ENCODE measurements around the gene SEMA4C.

Gene SEMA4C

DNA sequence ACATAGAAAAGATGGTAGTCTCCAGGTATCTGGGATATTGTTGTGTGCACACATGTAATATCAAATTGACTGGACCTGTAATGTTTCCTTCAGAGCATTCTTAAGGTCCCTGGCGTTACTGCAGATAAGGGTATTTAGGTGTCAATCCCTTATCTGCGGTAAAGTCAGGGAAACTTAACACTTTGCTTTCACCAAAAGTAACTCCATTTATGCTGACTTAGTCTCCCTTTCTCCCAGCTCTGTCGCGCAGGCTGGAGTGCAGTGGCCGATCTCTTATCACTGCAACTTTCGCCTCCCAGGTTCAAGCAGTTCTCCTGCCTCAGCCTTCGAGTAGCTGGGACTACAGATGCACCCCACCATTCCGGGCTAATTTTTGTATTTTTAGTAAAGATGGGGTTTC, 52.0 kb downstream of the SEMA4C start:
- Mint-ChIP-seq H3K4me3 (peak overlapping the region; percentile 82 to 86), H3K36me3 (ENCODE audit: insufficient read depth) (peaks cover 27% of the 10 kb centered on the region), H3K27me3 (no peaks in the 10 kb centered on the region), H3K4me1 (ENCODE audit: low read depth in 2 of 2) (peaks cover 54% of the 10 kb centered on the region in 2 donors), H3K27ac (peak overlapping the region; percentile 53 to 78), H3K9me3 (no peaks in the 10 kb centered on the region)
- ATAC-seq (replicated peaks), result no peak
- no peak for DNase-seq

GRCh38 chr2:96816836-96817702, 52.8 kb downstream of the SEMA4C start:
- ATAC-seq (replicated peaks) (no peak), DNase-seq (no peak)
- H3K27ac Mint-ChIP-seq, result peak overlapping the region; percentile 53 to 78
- peak overlapping the region; percentile 82 to 86 for H3K4me3 Mint-ChIP-seq
- no peaks in the 10 kb centered on the region for H3K9me3 Mint-ChIP-seq
- H3K4me1 Mint-ChIP-seq (ENCODE audit: low read depth in 2 of 2), result peaks cover 58 to 59% of the 10 kb centered on the region in 2 donors
- no peaks in the 10 kb centered on the region for H3K27me3 Mint-ChIP-seq
- peaks cover 23% of the 10 kb centered on the region for H3K36me3 Mint-ChIP-seq (ENCODE audit: insufficient read depth)

DNA sequence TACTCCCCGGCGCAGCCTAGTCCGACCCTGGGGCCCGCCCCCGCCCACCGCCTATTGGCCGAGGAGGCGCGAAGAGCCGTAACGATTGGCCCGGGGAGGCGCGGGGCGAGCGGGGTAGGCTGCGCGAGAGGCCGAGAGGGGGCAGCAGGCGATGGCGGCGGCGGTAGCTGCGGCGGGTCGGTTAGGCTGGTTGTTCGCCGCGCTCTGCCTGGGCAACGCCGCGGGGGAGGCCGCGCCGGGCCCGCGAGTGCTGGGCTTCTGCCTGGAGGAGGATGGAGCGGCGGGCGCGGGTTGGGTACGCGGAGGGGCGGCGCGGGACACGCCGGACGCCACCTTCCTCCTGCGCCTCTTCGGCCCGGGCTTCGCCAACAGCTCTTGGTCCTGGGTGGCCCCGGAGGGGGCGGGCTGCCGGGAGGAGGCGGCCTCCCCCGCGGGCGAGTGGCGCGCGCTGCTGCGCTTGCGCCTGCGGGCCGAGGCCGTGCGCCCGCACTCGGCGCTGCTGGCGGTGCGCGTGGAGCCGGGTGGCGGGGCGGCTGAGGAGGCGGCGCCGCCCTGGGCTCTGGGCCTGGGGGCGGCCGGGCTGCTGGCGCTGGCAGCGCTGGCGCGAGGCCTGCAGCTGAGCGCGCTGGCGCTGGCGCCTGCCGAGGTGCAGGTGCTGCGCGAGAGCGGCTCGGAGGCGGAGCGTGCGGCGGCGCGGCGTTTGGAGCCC, 53.6 kb downstream of the SEMA4C start, which contains the start of gene CNNM3:
Gene CNNM3 (plus strand): TSS at position 142 of the 709 bp plus-strand sequence. CDS start 10 bp downstream, at position 152.
- peak; percentile 86 for ATAC-seq (replicated peaks)
- Mint-ChIP-seq H3K36me3 (ENCODE audit: insufficient read depth) (peaks cover 20% of the 10 kb centered on the region), H3K27ac (peak within 1 kb of the TSS; percentile 75 to 94), H3K4me1 (ENCODE audit: low read depth in 2 of 2) (peaks cover 54 to 62% of the 10 kb centered on the region in 2 donors), H3K27me3 (no peaks in the 10 kb centered on the region), H3K9me3 (no peaks in the 10 kb centered on the region), H3K4me3 (peak within 1 kb of the TSS; percentile 86 to 87)
- peak; percentile 93 to 96 (median 95) for DNase-seq

DNA sequence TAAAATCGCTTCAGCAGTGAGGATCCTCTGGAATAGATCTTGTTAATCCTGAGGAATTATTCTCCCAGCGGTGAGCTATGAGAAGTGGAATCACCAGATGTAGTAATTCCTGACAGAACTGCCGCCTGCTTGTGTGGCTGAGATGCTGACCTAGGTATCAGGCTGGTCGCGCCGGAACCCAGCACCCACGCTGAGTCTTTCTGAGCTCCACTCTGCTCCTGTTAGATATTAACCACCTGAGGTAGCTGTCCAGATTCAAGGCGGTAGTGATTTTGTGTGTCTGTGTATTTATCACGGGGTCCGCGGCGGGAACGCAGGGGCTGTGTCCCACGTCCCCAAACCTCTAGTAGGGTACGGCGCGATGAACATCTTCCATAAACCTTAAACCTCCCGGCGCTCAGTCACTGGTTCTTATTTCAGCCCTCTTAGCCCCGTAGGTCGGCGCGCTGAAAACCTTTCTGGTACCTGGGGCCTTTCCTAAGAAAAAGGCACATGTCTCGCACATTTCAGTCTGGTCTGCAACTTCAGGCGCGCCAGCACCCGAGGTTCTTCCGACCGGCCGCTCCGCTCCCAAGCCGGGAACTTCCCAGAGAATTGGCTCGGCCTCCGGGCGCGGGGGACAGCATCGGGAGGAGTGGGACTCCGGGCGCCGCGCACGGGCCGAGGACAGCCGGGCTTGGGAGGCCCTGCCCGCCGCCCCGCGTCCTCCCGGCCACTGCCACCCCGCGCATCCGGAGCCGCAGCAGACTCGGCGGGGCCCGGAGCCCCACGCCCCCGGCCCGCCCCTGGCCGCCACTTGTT, 54.4 kb downstream of the SEMA4C start:
- Mint-ChIP-seq H3K36me3 (ENCODE audit: insufficient read depth) (peaks cover 20% of the 10 kb centered on the region), H3K27ac (peak overlapping the region; percentile 75 to 94), H3K4me3 (peak overlapping the region; percentile 86 to 87), H3K9me3 (no peaks in the 10 kb centered on the region), H3K4me1 (ENCODE audit: low read depth in 2 of 2) (peaks cover 54 to 60% of the 10 kb centered on the region in 2 donors), H3K27me3 (no peaks in the 10 kb centered on the region)
- ATAC-seq (replicated peaks), result peak; percentile 8
- DNase-seq, result peak in 1 of 3 experiments; percentile 25

DNA sequence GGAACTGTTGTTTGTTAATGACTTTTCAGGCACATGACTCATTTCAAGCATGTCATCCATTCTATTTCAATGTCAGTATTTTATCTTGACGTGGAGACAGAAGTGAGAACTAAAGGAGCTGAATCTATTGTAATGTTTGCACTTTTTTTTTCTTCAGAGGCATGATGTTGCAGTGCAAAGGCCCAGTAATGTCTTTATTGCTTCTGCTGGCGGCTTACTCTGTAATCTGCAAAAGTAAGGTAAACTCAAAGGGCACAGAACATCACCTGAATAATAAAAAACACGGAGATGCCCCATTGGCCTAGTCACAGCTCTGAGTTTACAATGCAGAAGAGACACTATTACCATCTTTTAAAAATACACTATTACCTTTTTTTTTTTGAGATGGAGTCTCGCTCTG, 56.2 kb downstream of the SEMA4C start:
- H3K9me3 Mint-ChIP-seq, result no peaks in the 10 kb centered on the region
- peaks cover 19% of the 10 kb centered on the region for H3K36me3 Mint-ChIP-seq (ENCODE audit: insufficient read depth)
- H3K4me3 Mint-ChIP-seq, result no peak overlapping the region
- H3K27me3 Mint-ChIP-seq, result no peaks in the 10 kb centered on the region
- no peak overlapping the region for H3K27ac Mint-ChIP-seq
- ATAC-seq (replicated peaks) (no peak), DNase-seq (no peak)
- H3K4me1 Mint-ChIP-seq (ENCODE audit: low read depth in 2 of 2), result peaks cover 40 to 45% of the 10 kb centered on the region in 2 donors

DNA sequence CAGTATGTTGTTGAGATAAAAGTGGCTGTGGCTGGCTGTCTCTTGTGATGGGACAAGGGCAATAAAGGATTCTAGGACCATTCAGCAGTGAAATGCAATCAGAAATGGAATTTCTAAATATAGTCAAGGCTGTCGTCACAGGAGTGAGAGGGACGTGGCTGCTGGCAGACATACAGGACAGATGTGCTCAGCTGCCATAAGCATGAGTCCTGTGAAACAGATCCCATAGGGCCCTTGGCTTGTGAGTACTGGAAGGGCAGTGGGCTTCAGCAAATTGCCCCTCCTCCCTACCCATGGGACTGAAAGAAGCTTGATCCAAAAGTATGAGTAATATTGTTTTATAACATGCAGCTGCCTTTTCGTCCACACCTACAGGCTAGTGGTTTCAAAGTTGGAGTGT, 58.0 kb downstream of the SEMA4C start:
- Mint-ChIP-seq H3K4me3 (no peak overlapping the region), H3K9me3 (no peaks in the 10 kb centered on the region), H3K4me1 (ENCODE audit: low read depth in 2 of 2) (peaks cover 34 to 37% of the 10 kb centered on the region in 2 donors), H3K27me3 (no peaks in the 10 kb centered on the region), H3K27ac (peak overlapping the region in 1 of 2 donors; percentile 44), H3K36me3 (ENCODE audit: insufficient read depth) (peaks cover 12% of the 10 kb centered on the region)
- DNase-seq (no peak), ATAC-seq (replicated peaks) (no peak)

DNA sequence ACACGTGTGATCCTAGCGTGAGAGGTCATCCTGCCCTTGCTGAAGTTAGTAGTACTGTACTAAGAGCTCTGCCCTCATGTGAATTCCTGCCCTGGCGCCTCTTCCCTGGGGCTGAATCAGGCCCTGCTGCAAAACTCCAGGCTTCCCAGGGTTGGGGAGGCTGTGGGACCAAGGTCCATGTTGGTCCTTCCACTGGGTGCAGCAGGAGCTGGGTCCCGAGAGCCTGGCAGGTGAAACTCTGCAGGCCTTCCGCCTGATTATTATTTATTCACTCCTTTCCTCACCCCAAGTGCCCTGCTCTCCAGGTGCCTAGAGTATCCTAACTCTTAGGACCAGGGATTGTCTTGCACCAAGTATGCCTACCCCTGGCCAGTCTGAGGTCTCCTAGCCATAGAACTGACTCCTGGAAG, 59.1 kb downstream of the SEMA4C start:
- Mint-ChIP-seq H3K27ac (peak overlapping the region in 1 of 2 donors; percentile 46), H3K27me3 (no peaks in the 10 kb centered on the region), H3K36me3 (ENCODE audit: insufficient read depth) (peaks cover 16% of the 10 kb centered on the region), H3K4me1 (ENCODE audit: low read depth in 2 of 2) (peaks cover 42 to 46% of the 10 kb centered on the region in 2 donors), H3K9me3 (peaks cover 0 to 2% of the 10 kb centered on the region in 2 donors), H3K4me3 (no peak overlapping the region)
- DNase-seq (no peak), ATAC-seq (replicated peaks) (no peak)

DNA sequence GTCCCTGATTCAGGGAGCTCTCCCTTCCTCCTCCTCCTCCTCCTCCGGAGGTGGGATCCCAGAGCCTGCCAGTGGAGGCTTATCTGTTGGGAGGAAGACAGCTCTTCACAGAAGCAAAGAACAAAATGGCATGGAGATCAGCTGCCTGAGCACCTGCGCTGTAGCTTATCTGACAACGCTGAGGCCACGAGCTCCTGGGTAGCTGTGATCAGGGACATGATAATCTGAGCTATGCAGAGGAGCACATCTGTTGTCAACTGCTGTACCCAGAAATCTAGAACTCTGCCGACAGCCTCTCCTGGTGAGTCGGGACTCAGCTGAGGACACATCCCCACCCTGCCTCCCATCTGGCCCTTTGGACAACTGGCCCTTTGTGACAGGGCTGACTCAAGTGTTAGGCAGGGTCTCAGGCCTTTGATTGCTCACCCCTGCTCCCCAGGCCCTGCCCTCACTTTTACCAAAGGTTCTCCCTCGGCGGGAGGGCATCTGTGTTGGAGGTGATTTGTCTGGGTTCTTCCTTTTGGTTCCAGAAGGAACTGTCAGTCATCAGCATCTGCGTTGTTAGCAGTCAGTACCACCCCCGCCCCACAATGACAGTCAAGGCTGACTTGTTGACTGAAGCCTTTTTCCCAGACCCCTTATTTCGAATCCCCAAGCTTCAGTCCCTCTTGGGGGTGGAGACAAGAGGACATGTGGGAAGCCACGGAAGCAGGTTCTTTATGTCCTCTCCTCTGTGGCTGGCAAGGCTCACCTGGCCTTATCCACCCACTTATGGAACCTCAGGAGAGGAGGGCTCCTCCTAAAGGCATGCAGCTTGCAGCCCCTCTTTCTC, 59.7 kb downstream of the SEMA4C start:
- H3K36me3 Mint-ChIP-seq (ENCODE audit: insufficient read depth), result peaks cover 11% of the 10 kb centered on the region
- peak overlapping the region; percentile 55 to 62 for H3K27ac Mint-ChIP-seq
- peaks cover 38 to 42% of the 10 kb centered on the region in 2 donors for H3K4me1 Mint-ChIP-seq (ENCODE audit: low read depth in 2 of 2)
- no peak for DNase-seq
- no peak overlapping the region for H3K4me3 Mint-ChIP-seq
- no peaks in the 10 kb centered on the region for H3K27me3 Mint-ChIP-seq
- peaks cover 0 to 2% of the 10 kb centered on the region in 2 donors for H3K9me3 Mint-ChIP-seq
- no peak for ATAC-seq (replicated peaks)
